Subcutaneous abdominal adipose tissue (tissue), 5 donors: ENCODE data around the gene SCFD2.

Source experiments
- H3K27ac ChIP-seq: one replicate; pipeline ENCODE4 v1.7.0; 2013; ENCODE audit warnings: low read depth, mild to moderate bottlenecking, inconsistent platforms, low read length, moderate library complexity
- H3K27me3 ChIP-seq, 5 donors: one replicate each; pipeline ENCODE4 v1.7.0; 2013; ENCODE audit warnings: low read length in 5 of 5, inconsistent platforms in 1 of 5; ENCODE audit not compliant: control insufficient read depth in 5 of 5, insufficient read depth in 4 of 5
- H3K36me3 ChIP-seq, 5 donors: one replicate each; pipeline ENCODE4 v1.7.0; 2013; ENCODE audit warnings: low read length in 5 of 5; ENCODE audit not compliant: control insufficient read depth in 5 of 5, insufficient read depth in 5 of 5
- H3K4me1 ChIP-seq, 5 donors: one replicate each; pipeline ENCODE4 v1.7.0; 2013; ENCODE audit warnings: low read length in 5 of 5, mild to moderate bottlenecking in 3 of 5, moderate library complexity in 1 of 5; ENCODE audit not compliant: control insufficient read depth in 5 of 5, insufficient read depth in 5 of 5
- H3K4me3 ChIP-seq, 5 donors: one replicate each; pipeline ENCODE4 v1.7.0; 2013; ENCODE audit warnings: low read length in 5 of 5, low read depth in 1 of 5
- H3K9ac ChIP-seq, 5 donors: one replicate each; pipeline ENCODE4 v1.7.0; 2013; ENCODE audit warnings: low read length in 5 of 5, mild to moderate bottlenecking in 4 of 5, moderate library complexity in 3 of 5
- H3K9me3 ChIP-seq, 5 donors: one replicate each; pipeline ENCODE4 v1.7.0; 2013; ENCODE audit warnings: low read length in 5 of 5; ENCODE audit not compliant: control insufficient read depth in 5 of 5
- donor health status: healthy.
- donor health status: healthy.
- donor health status: healthy.
- donor health status: healthy.
- donor health status: healthy.

The SCFD2 gene

DNA sequence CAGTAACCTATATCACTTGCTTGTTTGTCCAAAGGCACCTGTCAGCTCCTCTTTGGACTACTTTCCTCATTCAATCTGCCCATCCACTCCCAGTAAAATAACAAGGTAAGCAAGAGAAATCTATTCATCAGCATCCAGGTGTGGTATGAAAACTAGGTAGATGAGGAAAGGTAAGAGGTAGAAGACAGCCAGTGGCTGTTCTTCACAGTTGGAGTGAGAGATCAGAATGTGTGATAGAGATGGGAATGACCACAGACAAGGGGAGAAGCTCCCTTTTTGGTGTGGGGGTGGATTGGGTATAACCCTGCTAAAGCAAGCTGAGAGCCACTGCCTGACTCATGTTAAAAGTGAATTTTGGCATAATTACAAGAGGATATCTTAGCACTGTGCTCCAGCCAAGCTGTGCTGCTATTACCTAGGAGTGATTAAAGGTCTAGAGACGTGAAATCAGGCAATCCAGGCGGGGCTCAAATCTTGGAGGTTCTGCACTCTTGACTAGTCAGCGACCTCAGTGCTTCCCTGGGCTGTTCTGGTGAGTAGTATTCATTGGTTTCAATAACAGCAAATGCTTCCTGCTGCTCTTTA is 531.8 kb downstream of the SCFD2 start:
- H3K36me3 ChIP-seq = no peaks in the 10 kb centered on the region
- no peak overlapping the region for H3K4me3 ChIP-seq
- no peak overlapping the region for H3K9ac ChIP-seq
- peaks cover 0 to 3% (median 0%) of the 10 kb centered on the region in 5 donors for H3K27me3 ChIP-seq
- no peaks in the 10 kb centered on the region for H3K9me3 ChIP-seq
- no peaks in the 10 kb centered on the region for H3K4me1 ChIP-seq
- no peak overlapping the region for H3K27ac ChIP-seq

GRCh38 chr4:52825460-52826090 is 540.3 kb downstream of the SCFD2 start:
- Histone ChIP-seq H3K4me1 (peaks cover 0 to 1% (median 0%) of the 10 kb centered on the region in 5 donors), H3K9ac (no peak overlapping the region), H3K27me3 (no peaks in the 10 kb centered on the region), H3K9me3 (no peaks in the 10 kb centered on the region), H3K36me3 (no peaks in the 10 kb centered on the region), H3K4me3 (no peak overlapping the region), H3K27ac (no peak overlapping the region)

DNA sequence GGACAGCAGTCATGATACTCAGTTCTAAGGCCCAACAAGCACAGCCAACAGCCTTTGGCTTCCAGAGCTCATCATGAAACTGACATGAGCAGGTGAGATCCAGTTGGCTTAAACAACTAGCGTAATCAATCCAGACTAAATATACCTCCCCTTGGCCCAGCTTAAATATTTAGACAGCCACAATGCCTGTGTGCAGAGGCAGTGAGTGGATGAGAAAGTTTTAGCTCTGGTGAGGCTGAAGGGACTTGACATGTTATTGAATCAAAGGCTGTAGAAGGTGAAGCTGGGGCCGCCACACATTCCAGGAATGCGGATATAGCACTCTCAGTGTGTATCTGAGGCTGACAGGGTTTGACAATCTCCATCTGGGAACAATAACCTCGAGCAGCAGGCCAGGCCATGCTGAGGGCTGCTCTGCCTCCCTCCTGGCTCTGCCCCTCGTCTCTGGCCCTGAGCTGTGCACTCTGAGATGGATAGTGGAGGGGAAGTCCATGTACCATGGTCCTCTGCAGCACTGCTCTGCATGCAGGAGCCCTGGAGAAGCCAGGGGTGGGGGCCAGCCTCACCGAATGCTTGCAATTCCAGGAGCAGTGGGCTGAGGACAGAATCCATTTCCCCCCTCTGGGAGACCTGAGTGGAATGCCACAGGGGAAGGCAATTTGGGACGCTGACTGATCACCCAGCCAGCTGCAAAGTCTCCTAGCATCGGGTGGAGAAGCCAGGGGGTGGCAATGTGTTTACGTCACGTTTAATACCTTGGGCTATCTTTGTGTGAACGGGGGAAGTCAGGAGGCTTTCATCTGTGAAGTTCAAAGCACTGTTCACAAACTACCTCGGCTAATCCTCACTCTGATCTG is 541.0 kb downstream of the SCFD2 start:
- Histone ChIP-seq H3K4me1 (peaks cover 0 to 1% (median 0%) of the 10 kb centered on the region in 5 donors), H3K27ac (no peak overlapping the region), H3K9ac (no peak overlapping the region), H3K36me3 (no peaks in the 10 kb centered on the region), H3K4me3 (no peak overlapping the region), H3K27me3 (no peaks in the 10 kb centered on the region), H3K9me3 (no peaks in the 10 kb centered on the region)

DNA sequence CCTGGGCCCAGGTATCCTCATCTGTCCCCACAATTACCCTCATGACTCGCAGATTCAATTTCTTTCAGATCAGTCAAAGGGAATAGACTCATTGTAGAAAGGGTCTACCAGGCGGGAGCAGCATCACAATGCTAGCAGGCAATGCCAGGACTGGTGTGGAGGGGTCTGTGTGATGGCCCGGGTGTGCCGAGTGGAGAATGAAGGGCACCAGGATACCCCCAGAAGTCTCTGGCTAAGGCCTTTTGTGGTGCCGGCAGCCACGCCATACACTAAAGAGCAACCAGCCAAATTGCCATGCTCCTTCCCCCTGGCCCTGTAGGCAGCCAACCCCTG is 541.6 kb downstream of the SCFD2 start:
- Histone ChIP-seq H3K27me3 (no peaks in the 10 kb centered on the region), H3K4me3 (no peak overlapping the region), H3K4me1 (peaks cover 0 to 1% (median 0%) of the 10 kb centered on the region in 5 donors), H3K36me3 (no peaks in the 10 kb centered on the region), H3K9me3 (no peaks in the 10 kb centered on the region), H3K27ac (no peak overlapping the region), H3K9ac (no peak overlapping the region)

DNA sequence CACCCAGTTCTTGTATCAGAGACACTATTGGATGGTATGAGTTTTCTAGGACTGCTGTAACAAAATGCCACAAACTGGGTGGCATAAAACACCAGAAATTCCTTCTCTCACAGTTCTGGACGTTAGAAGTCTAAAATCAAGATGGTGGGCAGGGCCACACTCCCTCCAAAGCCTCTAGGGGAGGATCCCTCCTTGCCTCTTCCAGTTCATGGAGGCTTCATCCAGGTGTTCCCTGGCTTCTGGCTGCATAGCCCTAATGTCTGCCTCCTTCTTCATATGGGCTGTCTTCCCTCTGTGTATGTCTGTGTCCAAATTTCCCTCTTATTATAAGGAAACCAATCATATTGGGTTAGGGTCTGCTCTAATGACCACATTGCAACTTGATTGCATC is 542.2 kb downstream of the SCFD2 start:
- no peak overlapping the region for H3K27ac ChIP-seq

More for the DNA sequence above, 542.2 kb downstream of the SCFD2 start:
- Histone ChIP-seq H3K4me1 (peaks cover 0 to 1% (median 0%) of the 10 kb centered on the region in 5 donors), H3K27me3 (no peaks in the 10 kb centered on the region), H3K9me3 (no peaks in the 10 kb centered on the region), H3K4me3 (no peak overlapping the region), H3K9ac (no peak overlapping the region), H3K36me3 (no peaks in the 10 kb centered on the region)
